Upper lobe of left lung (tissue), 6 donors: ENCODE measurements around the gene DPP6. TPM values are rescaled to one million over a fixed set of nuclear protein-coding genes. Genes with fewer than 3 reads are reported as not detected.

Experiments used
- ATAC-seq, 2 donors: fragments of 200-7000 bp; cut with Tn5 transposase; one replicate each; pipeline ENCODE4 v1.9.1; 2022; ENCODE audit warnings: mild to moderate bottlenecking in 2 of 2, moderate library complexity in 2 of 2; ENCODE audit not compliant: low FRiP score in 2 of 2
- DNase-seq, 2 donors: peaks; one replicate each; pipeline ENCODE4 v3.0.0-alpha.2; 2019 to 2020
- H3K27ac ChIP-seq, 4 donors: fragments of 200-600 bp; sonication (generic); one replicate each; pipeline ENCODE4 v1.5.1; 2016 to 2019
- H3K27me3 ChIP-seq, 4 donors: fragments of 200-600 bp; sonication (generic); one replicate each; pipeline ENCODE4 v1.5.1; 2017 to 2019
- H3K36me3 ChIP-seq, 4 donors: fragments of 200-600 bp; sonication (generic); one replicate each; pipeline ENCODE4 v1.5.1; 2016 to 2019
- H3K4me1 ChIP-seq, 4 donors: fragments of 200-600 bp; sonication (generic); one replicate each; pipeline ENCODE4 v1.5.1; 2018 to 2019
- H3K4me3 ChIP-seq, 4 donors: fragments of 200-600 bp; sonication (generic); one replicate each; pipeline ENCODE4 v1.5.1; 2017 to 2019; ENCODE audit warnings: mild to moderate bottlenecking in 2 of 4, moderate library complexity in 1 of 4
- H3K9me3 ChIP-seq, 4 donors: fragments of 200-600 bp; sonication (generic); one replicate each; pipeline ENCODE4 v1.5.1; 2018 to 2019
- EP300 ChIP-seq, 4 donors: sonication (generic); formaldehyde crosslinking; IDR thresholded peaks; one replicate each; pipeline ENCODE4 v1.5.1; 2017; ENCODE audit warnings: antibody characterized with exemption in 4 of 4, control low read depth in 2 of 4
- POLR2A ChIP-seq, 4 donors: fragments of 450-650 bp; IDR thresholded peaks; one replicate each; pipeline ENCODE4 v1.5.1; 2016 to 2017; ENCODE audit warnings: antibody characterized with exemption in 4 of 4, mild to moderate bottlenecking in 2 of 4
- POLR2AphosphoS5 ChIP-seq, 2 donors: sonication (generic); formaldehyde crosslinking; IDR thresholded peaks; one replicate each; pipeline ENCODE4 v1.5.1; 2017; ENCODE audit warnings: antibody characterized with exemption in 2 of 2
- WGBS, 2 donors: methylation state at CpG; one replicate each; pipeline ENCODE4 v1.1.5; 2017 to 2018; 5-methylcytosine and 5-hydroxymethylcytosine counted together
- total RNA-seq, 6 donors: library from RNA; depleted of rRNA in 4 of 6; stranded (reverse); fragments of >200 nt in 4 of 6; gene quantifications; one replicate each; pipeline versions ENCODE4 v1.1.0 to v1.2.1, GENCODE V29; 2016 to 2021
- TF ChIP-seq, protein P1 (sequence below), 6 experiments: fragments of 450-650 bp in 4 of 6; fragments of 200-600 bp in 2 of 6; sonication (generic) in 2 of 6; IDR thresholded peaks; one replicate each; pipeline ENCODE4 v1.5.1; 2016 to 2019; ENCODE audit warnings: antibody characterized with exemption in 6 of 6
- donor health status: DM: no; HTN: no; CAD: no; lungs with moderate emphysema.
- donor health status: DM: no; HTN: yes; CAD: no; lungs with severe emphysema.

Gene DPP6
- total RNA-seq, 6 donors from 2014 or later: 0.49 to 3.1 (median 0.86) TPM; not detected in 2

DNA sequence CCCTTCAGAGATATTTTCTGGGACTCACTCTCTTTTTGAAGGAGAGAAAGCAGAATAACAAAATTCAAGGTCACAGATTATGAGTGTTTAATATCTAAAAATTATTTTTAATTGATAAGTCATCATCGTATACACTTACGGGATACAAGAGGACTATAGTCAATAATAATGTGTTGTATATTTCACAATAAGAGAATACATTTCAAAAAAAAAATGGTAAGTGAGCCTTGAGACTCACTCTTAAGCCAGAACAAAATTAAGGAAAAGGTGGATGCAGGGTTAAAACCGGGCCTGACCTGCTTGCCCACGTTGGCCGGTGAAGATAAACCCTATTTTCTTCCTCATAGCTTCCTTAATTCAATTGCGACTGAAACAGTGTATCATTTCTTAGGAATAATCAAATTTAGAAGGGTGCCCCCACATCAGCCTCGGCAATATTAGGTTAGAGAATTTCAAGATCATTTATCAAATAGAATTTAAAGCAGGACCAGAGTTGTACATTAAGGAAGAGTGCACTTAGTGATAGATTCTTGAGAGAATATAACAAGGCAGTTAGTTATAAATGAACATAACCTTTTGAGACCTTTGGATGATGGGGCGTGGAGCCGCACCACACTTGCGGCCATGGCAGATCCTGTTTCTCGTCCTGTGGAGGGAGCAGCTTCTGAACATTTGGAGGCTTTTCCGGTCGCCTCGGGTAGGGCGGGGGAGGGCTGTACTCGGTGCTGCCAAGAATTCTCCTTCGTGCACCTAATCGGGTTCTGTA, 628.9 kb downstream of the DPP6 start:
- Histone ChIP-seq H3K36me3 (no peaks in the 10 kb centered on the region), H3K9me3 (no peaks in the 10 kb centered on the region), H3K27ac (no peak overlapping the region), H3K27me3 (no peaks in the 10 kb centered on the region), H3K4me1 (no peaks in the 10 kb centered on the region), H3K4me3 (no peak overlapping the region)
- TF ChIP-seq, protein P1, sequence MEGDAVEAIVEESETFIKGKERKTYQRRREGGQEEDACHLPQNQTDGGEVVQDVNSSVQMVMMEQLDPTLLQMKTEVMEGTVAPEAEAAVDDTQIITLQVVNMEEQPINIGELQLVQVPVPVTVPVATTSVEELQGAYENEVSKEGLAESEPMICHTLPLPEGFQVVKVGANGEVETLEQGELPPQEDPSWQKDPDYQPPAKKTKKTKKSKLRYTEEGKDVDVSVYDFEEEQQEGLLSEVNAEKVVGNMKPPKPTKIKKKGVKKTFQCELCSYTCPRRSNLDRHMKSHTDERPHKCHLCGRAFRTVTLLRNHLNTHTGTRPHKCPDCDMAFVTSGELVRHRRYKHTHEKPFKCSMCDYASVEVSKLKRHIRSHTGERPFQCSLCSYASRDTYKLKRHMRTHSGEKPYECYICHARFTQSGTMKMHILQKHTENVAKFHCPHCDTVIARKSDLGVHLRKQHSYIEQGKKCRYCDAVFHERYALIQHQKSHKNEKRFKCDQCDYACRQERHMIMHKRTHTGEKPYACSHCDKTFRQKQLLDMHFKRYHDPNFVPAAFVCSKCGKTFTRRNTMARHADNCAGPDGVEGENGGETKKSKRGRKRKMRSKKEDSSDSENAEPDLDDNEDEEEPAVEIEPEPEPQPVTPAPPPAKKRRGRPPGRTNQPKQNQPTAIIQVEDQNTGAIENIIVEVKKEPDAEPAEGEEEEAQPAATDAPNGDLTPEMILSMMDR (IDR thresholded peaks at IDR 0.05): no peak
- TF ChIP-seq POLR2AphosphoS5 (IDR thresholded peaks at IDR 0.05) (no peak), EP300 (IDR thresholded peaks at IDR 0.05) (no peak), POLR2A (IDR thresholded peaks at IDR 0.05) (no peak)
- ATAC-seq (no peak), DNase-seq (no peak)
- 71 to 84% methylated on average over 18 of the region's 18 CpGs for WGBS, 2 donors

DNA sequence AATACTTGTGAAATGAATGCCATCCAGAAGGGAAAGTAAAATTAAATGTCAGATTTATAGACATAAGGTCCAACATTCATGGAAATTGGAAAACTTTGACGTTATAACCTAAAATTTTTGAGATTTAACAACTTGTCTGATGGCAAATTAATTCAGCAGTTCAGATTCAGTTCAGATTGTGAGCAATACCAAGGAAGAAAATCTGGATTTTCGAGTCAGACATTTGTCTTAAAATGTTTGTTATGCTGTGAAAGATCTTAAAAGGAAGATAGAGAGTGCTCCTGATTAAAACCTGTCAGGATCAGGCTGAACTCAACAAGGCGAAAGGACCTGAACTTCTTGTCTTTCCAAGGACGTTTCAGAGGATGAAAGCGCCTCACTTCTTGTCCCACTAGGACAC, 629.8 kb downstream of the DPP6 start:
- no peak for DNase-seq
- TF ChIP-seq POLR2A (IDR thresholded peaks at IDR 0.05) (no peak), EP300 (IDR thresholded peaks at IDR 0.05) (no peak), POLR2AphosphoS5 (IDR thresholded peaks at IDR 0.05) (no peak)
- TF ChIP-seq, protein P1 (IDR thresholded peaks at IDR 0.05): no peak
- Histone ChIP-seq H3K4me3 (no peak overlapping the region), H3K27me3 (no peaks in the 10 kb centered on the region), H3K9me3 (no peaks in the 10 kb centered on the region), H3K4me1 (no peaks in the 10 kb centered on the region), H3K27ac (no peak overlapping the region), H3K36me3 (no peaks in the 10 kb centered on the region)
- WGBS, 2 donors: 68 to 78% methylated on average over 5 of the region's 5 CpGs
- ATAC-seq: no peak

DNA sequence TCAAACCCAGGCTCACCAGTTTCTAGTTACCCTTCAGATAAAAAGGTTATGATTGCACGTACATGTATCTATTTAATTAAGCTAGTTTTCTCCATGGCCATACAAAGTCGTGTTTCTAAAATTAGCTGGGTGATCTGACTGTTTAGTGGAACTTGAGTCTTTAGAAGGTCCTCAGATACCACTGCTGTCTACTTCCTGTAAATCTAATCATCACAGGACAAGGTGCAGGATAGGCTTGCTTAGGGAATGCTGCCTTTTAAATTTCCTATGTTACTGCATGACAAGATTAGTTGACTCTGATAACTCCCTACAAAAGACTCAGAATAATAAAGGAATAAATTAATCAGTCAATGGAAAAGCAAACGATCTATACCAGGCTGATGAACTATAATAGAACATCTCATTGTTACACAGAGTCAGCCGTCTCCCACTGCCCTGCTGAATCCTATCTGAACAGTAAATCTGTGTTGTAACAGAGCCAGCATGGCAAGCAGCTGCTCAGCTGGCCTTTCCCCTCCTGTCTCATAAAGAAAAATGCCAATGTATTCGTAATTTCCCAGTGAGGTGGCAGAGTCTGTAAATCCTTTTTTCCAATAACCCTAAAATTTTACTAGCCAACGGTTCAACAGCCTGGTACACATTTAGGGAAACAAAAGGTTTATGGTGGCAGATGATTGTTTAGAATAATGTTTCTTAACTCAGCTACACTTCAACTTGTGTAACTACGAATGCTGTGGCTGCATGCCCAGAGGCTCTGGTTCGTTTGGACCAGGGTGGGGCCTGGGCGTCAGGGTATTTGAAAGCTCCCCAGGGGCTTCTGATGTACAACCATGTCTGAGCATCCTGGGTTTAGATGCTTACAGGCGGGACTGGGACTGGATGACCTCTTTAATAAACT, 632.7 kb downstream of the DPP6 start:
- no peak overlapping the region for H3K27ac ChIP-seq
- no peaks in the 10 kb centered on the region for H3K36me3 ChIP-seq
- 56 to 61% methylated on average over 10 of the region's 10 CpGs for WGBS, 2 donors
- DNase-seq (no peak), ATAC-seq (no peak)
- no peaks in the 10 kb centered on the region for H3K27me3 ChIP-seq
- H3K4me1 ChIP-seq: no peaks in the 10 kb centered on the region
- no peaks in the 10 kb centered on the region for H3K9me3 ChIP-seq
- TF ChIP-seq POLR2A (IDR thresholded peaks at IDR 0.05) (no peak), EP300 (IDR thresholded peaks at IDR 0.05) (no peak), POLR2AphosphoS5 (IDR thresholded peaks at IDR 0.05) (no peak)
- TF ChIP-seq, protein P1 (IDR thresholded peaks at IDR 0.05): no peak
- H3K4me3 ChIP-seq: no peak overlapping the region

DNA sequence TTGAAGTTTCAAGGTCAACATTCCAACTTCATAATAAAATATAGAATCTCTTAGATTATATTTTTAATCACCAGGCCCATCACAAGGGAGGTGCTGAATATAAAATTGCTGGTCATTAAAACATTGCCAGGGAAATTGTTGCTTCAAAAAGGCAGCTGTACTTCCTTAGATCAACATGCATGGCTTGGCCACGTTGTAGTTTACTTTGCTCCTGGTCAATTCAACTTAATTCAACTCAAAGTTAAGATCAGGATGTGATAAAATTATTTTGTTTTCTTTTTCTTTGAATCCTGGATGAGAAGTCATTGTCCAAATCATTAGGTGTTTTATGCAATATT, 633.3 kb downstream of the DPP6 start:
- Histone ChIP-seq H3K4me1 (no peaks in the 10 kb centered on the region), H3K9me3 (no peaks in the 10 kb centered on the region), H3K27me3 (no peaks in the 10 kb centered on the region), H3K36me3 (no peaks in the 10 kb centered on the region), H3K27ac (no peak overlapping the region), H3K4me3 (no peak overlapping the region)
- DNase-seq (no peak), ATAC-seq (no peak)
- WGBS, 2 donors: 42 to 45% methylated on average over 1 of the region's 1 CpG
- no peak for TF ChIP-seq POLR2A (IDR thresholded peaks at IDR 0.05)
- TF ChIP-seq, protein P1 (IDR thresholded peaks at IDR 0.05): no peak
- no peak for TF ChIP-seq POLR2AphosphoS5 (IDR thresholded peaks at IDR 0.05)
- no peak for TF ChIP-seq EP300 (IDR thresholded peaks at IDR 0.05)
